Measurements from ENCODE around the gene CAMSAP2.
"Not testable (repeated sequence)": the region's sequence is repeated elsewhere in the genome, so short reads cannot be mapped to it uniquely, and the experiment has no call there.

Gene CAMSAP2

DNA sequence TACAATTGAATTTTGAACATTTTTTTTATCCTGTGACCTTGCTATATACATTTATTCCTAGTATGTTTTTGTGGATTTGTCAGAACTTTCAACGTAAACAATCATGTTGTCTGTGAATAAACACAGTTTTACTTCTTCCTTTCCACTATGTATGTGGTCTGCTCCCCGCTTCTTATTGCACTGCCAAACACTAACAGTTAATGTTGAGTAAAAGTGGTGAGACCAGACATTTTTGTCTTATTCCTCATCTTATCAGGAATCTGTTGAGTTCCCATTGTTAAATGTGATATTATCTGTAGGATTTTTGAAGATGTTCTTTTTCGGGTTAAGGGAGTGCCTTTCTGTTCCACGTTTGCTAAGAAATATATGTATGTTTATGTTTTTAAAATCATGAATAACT lies 45.9 kb downstream of the CAMSAP2 start:
- Histone ChIP-seq H3K27me3 (replicated peaks; ENCODE audit: insufficient read depth, low read length) (no peaks in the 10 kb centered on the region), H3K4me1 (ENCODE audit: low read length) (peaks cover 23% of the 10 kb centered on the region), H3K79me2 (ENCODE audit: low read length) (peaks cover 18% of the 10 kb centered on the region), H3K9ac (ENCODE audit: low read length) (no peak overlapping the region), H3K4me3 (ENCODE audit: low read length) (no peak overlapping the region), H4K20me1 (ENCODE audit: insufficient read depth, low read length) (no peaks in the 10 kb centered on the region), H3K4me2 (ENCODE audit: low read depth, low read length) (no peak overlapping the region), H3K27ac (ENCODE audit: low read length) (no peak overlapping the region), H3K36me3 (replicated peaks; ENCODE audit: insufficient read depth, low read length) (no peaks in the 10 kb centered on the region), H3F3A (ENCODE audit: insufficient read depth, low read length) (peaks cover 17% of the 10 kb centered on the region), H2AFZ (ENCODE audit: low read length) (no peak overlapping the region), H3K9me3 (replicated peaks; ENCODE audit: insufficient read depth, low read length) (no peaks in the 10 kb centered on the region), H3K9me2 (replicated peaks; ENCODE audit: insufficient read depth, low read length) (no peaks in the 10 kb centered on the region)
- no peak for DNase-seq
- TF ChIP-seq EZH2phosphoT487 (IDR thresholded peaks at IDR 0.05; ENCODE audit: low read length): no peak
- TF ChIP-seq EZH2 (optimal IDR thresholded peaks at IDR 0.05; ENCODE audit: low read depth, low read length): no peak
- TF ChIP-seq, protein P1, sequence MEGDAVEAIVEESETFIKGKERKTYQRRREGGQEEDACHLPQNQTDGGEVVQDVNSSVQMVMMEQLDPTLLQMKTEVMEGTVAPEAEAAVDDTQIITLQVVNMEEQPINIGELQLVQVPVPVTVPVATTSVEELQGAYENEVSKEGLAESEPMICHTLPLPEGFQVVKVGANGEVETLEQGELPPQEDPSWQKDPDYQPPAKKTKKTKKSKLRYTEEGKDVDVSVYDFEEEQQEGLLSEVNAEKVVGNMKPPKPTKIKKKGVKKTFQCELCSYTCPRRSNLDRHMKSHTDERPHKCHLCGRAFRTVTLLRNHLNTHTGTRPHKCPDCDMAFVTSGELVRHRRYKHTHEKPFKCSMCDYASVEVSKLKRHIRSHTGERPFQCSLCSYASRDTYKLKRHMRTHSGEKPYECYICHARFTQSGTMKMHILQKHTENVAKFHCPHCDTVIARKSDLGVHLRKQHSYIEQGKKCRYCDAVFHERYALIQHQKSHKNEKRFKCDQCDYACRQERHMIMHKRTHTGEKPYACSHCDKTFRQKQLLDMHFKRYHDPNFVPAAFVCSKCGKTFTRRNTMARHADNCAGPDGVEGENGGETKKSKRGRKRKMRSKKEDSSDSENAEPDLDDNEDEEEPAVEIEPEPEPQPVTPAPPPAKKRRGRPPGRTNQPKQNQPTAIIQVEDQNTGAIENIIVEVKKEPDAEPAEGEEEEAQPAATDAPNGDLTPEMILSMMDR (IDR thresholded peaks at IDR 0.05; ENCODE audit: low read length): no peak

DNA sequence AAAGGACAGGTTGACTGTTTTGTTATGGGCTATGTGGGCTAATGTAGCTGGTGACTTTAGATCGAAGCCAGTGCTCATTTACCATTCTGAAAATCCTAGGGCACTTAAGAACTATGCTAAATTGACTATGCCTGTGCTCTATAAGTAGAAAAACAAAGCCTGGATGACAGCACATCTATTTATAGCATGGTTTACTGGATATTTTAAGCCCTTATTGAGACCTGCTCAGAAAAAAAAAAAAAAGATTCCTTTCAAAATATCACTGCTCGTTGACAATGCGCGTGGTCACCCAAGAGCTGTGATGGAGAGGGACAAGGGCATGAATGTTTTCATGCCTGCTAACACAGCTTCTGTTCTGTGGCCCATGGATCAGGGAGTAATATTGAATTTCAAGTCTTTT lies 48.1 kb downstream of the CAMSAP2 start:
- no peak overlapping the region for H3K4me3 ChIP-seq (ENCODE audit: low read length)
- H3K4me1 ChIP-seq (ENCODE audit: low read length): peaks cover 8% of the 10 kb centered on the region; the same call in 1 of the 2 replicates
- DNase-seq: no peak
- H3K9me2 ChIP-seq (replicated peaks; ENCODE audit: insufficient read depth, low read length): no peaks in the 10 kb centered on the region
- peaks cover 14% of the 10 kb centered on the region for H3K79me2 ChIP-seq (ENCODE audit: low read length)
- no peak overlapping the region for H3K9ac ChIP-seq (ENCODE audit: low read length)
- no peaks in the 10 kb centered on the region for H4K20me1 ChIP-seq (ENCODE audit: insufficient read depth, low read length)
- H3K27me3 ChIP-seq (replicated peaks; ENCODE audit: insufficient read depth, low read length): no peaks in the 10 kb centered on the region
- TF ChIP-seq, protein P1 (IDR thresholded peaks at IDR 0.05; ENCODE audit: low read length): no peak
- TF ChIP-seq EZH2 (optimal IDR thresholded peaks at IDR 0.05; ENCODE audit: low read depth, low read length) (no peak), EZH2phosphoT487 (IDR thresholded peaks at IDR 0.05; ENCODE audit: low read length) (no peak)
- no peak overlapping the region for H3K4me2 ChIP-seq (ENCODE audit: low read depth, low read length)
- no peak overlapping the region for H2AFZ ChIP-seq (ENCODE audit: low read length)
- no peaks in the 10 kb centered on the region for H3F3A ChIP-seq (ENCODE audit: insufficient read depth, low read length)
- H3K36me3 ChIP-seq (replicated peaks; ENCODE audit: insufficient read depth, low read length): no peaks in the 10 kb centered on the region
- no peak overlapping the region for H3K27ac ChIP-seq (ENCODE audit: low read length)
- no peaks in the 10 kb centered on the region for H3K9me3 ChIP-seq (replicated peaks; ENCODE audit: insufficient read depth, low read length)

DNA sequence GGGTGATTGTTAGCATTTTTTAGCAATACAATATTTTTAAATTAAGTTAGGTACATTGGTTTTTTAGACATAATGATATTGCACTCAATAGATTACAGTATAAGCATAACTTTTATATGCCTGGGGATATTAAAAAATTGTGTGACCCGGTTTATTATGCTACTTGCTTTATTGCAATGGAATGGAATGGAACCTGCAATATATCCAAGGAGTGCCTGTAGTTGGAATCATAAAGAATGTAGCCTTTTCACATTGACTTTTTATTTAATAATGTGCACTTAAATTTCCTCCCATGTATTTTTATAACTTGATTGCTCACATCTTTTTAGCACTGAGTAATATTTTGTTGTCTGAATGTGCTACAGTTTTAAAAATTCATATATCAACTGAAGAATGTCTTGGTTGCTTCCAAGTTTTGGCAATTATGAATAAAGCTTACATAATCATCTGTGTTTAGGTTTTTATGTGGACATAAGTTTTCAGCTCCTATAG lies 49.2 kb downstream of the CAMSAP2 start:
- no peak for DNase-seq
- no peak overlapping the region for H3K4me3 ChIP-seq (ENCODE audit: low read length)
- no peaks in the 10 kb centered on the region for H3K9me3 ChIP-seq (replicated peaks; ENCODE audit: insufficient read depth, low read length)
- no peak overlapping the region for H2AFZ ChIP-seq (ENCODE audit: low read length)
- TF ChIP-seq EZH2phosphoT487 (IDR thresholded peaks at IDR 0.05; ENCODE audit: low read length) (no peak), EZH2 (optimal IDR thresholded peaks at IDR 0.05; ENCODE audit: low read depth, low read length) (no peak)
- TF ChIP-seq, protein P1 (IDR thresholded peaks at IDR 0.05; ENCODE audit: low read length): no peak
- peaks cover 6% of the 10 kb centered on the region; the same call in 1 of the 2 replicates for H3K4me1 ChIP-seq (ENCODE audit: low read length)
- H3K4me2 ChIP-seq (ENCODE audit: low read depth, low read length): no peak overlapping the region
- no peaks in the 10 kb centered on the region for H3K27me3 ChIP-seq (replicated peaks; ENCODE audit: insufficient read depth, low read length)
- no peaks in the 10 kb centered on the region for H3K9me2 ChIP-seq (replicated peaks; ENCODE audit: insufficient read depth, low read length)
- no peaks in the 10 kb centered on the region for H4K20me1 ChIP-seq (ENCODE audit: insufficient read depth, low read length)
- H3F3A ChIP-seq (ENCODE audit: insufficient read depth, low read length): no peaks in the 10 kb centered on the region
- H3K9ac ChIP-seq (ENCODE audit: low read length): no peak overlapping the region
- H3K36me3 ChIP-seq (replicated peaks; ENCODE audit: insufficient read depth, low read length): no peaks in the 10 kb centered on the region
- H3K79me2 ChIP-seq (ENCODE audit: low read length): peaks cover 9% of the 10 kb centered on the region; the same call in 1 of the 2 replicates
- no peak overlapping the region for H3K27ac ChIP-seq (ENCODE audit: low read length)

DNA sequence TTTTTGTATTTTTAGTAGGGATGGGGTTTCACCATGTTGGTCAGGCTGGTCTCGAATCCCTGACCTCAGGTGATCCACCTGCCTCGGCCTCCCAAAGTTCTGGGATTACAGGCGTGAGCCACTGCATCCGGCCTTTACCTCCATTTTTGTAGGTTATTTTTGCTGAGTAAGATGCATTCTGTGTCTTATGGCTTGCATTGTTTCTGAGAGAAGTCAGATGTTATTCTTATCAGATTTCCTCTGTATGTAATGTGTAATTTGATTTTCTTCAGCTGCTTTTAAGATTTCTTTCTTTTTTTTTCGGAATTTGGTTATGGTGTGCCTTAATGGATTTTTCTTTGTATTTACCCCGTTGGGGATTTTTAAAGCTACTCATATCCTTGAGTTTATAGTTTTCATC lies 52.3 kb downstream of the CAMSAP2 start:
- not testable (repeated sequence) for H3K79me2 ChIP-seq (ENCODE audit: low read length); H3K9ac ChIP-seq (ENCODE audit: low read length); H3K9me3 ChIP-seq (replicated peaks; ENCODE audit: insufficient read depth, low read length); H3K36me3 ChIP-seq (replicated peaks; ENCODE audit: insufficient read depth, low read length); H4K20me1 ChIP-seq (ENCODE audit: insufficient read depth, low read length); H3F3A ChIP-seq (ENCODE audit: insufficient read depth, low read length); H3K4me3 ChIP-seq (ENCODE audit: low read length); DNase-seq; H3K4me1 ChIP-seq (ENCODE audit: low read length); H3K27me3 ChIP-seq (replicated peaks; ENCODE audit: insufficient read depth, low read length); H3K9me2 ChIP-seq (replicated peaks; ENCODE audit: insufficient read depth, low read length); H3K27ac ChIP-seq (ENCODE audit: low read length); H3K4me2 ChIP-seq (ENCODE audit: low read depth, low read length); H2AFZ ChIP-seq (ENCODE audit: low read length)
